LNCAP (cell line): ENCODE results near the gene CEP152.

Experiments used
- CTCF ChIP-seq: fragments of 450-650 bp; IDR thresholded peaks from 2 replicates; pipeline ENCODE4 v1.5.1; 2017; ENCODE audit warnings: mild to moderate bottlenecking

Gene CEP152

GRCh38 chr15:48823706-48824105, 12.8 kb upstream of the CEP152 start:
- TF ChIP-seq CTCF, result no peak

GRCh38 chr15:48823237-48823636, 12.4 kb upstream of the CEP152 start:
- no peak for TF ChIP-seq CTCF

GRCh38 chr15:48814286-48814685, 3.4 kb upstream of the CEP152 start:
- no peak for TF ChIP-seq CTCF

- TF ChIP-seq CTCF, result peak; percentile 39; the same call in 1 of the 2 replicates
Observed at GRCh38 chr15:48811325-48811958, 573 bp upstream of the CEP152 start.

GRCh38 chr15:48806151-48806550, 4.7 kb downstream of the CEP152 start:
- no peak for TF ChIP-seq CTCF

GRCh38 chr15:48805591-48805990, 5.3 kb downstream of the CEP152 start:
- no peak for TF ChIP-seq CTCF

GRCh38 chr15:48803877-48804276, 7.0 kb downstream of the CEP152 start:
- no peak for TF ChIP-seq CTCF

GRCh38 chr15:48802867-48803266, 8.0 kb downstream of the CEP152 start:
- TF ChIP-seq CTCF, result no peak
